Activated CD4-positive, CD25-positive, alpha-beta regulatory T cell treated with anti-CD3 and anti-CD28 coated beads, Interleukin-2, amount 50 U/mL, for 72 hours (primary cell): ENCODE results near the gene CFAP45.

Source experiments
- DNase-seq: peaks from one replicate; pipeline ENCODE4 v3.0.0; 2021

CFAP45 gene

GRCh38 chr1:159936273-159936904, 36.4 kb upstream of the CFAP45 start:
- peak; percentile 89 for DNase-seq

GRCh38 chr1:159935719-159936272, 35.8 kb upstream of the CFAP45 start:
- no peak for DNase-seq

- DNase-seq = no peak
Measured at GRCh38 chr1:159935305-159935704, 35.3 kb upstream of the CFAP45 start.

GRCh38 chr1:159934136-159935039, 34.4 kb upstream of the CFAP45 start:
- no peak for DNase-seq

- DNase-seq = no peak
Measured at GRCh38 chr1:159933347-159933746, 33.4 kb upstream of the CFAP45 start.

- no peak for DNase-seq
Measured at GRCh38 chr1:159932296-159933285, 32.6 kb upstream of the CFAP45 start.

- no peak for DNase-seq
Measured at GRCh38 chr1:159931795-159932173, 31.8 kb upstream of the CFAP45 start.

- no peak for DNase-seq
Measured at GRCh38 chr1:159931101-159931794, 31.3 kb upstream of the CFAP45 start.

GRCh38 chr1:159930634-159931033, 30.7 kb upstream of the CFAP45 start:
- no peak for DNase-seq

GRCh38 chr1:159930216-159930615, 30.3 kb upstream of the CFAP45 start:
- no peak for DNase-seq

- DNase-seq = no peak
Measured at GRCh38 chr1:159929155-159930051, 29.4 kb upstream of the CFAP45 start.

- no peak for DNase-seq
Measured at GRCh38 chr1:159928491-159929050, 28.6 kb upstream of the CFAP45 start.

- DNase-seq = no peak
Measured at GRCh38 chr1:159927849-159928431, 28.0 kb upstream of the CFAP45 start.

GRCh38 chr1:159927211-159927848, 27.4 kb upstream of the CFAP45 start:
- DNase-seq = no peak

GRCh38 chr1:159925719-159926078, 25.7 kb upstream of the CFAP45 start:
- peak; percentile 52 for DNase-seq

- peak; percentile 91 for DNase-seq
Measured at GRCh38 chr1:159924791-159925718, 25.1 kb upstream of the CFAP45 start, which contains the start of gene TAGLN2. TAGLN2 (minus strand) TSS chr1:159925507; CDS start chr1:159920509, 4,998 bp downstream.

GRCh38 chr1:159924025-159924790, 24.2 kb upstream of the CFAP45 start:
- DNase-seq = peak; percentile 74
